Measurements from ENCODE around the gene SND1. TPM values are rescaled to one million over a fixed set of nuclear protein-coding genes. Genes with fewer than 3 reads are reported as not detected.
"Not testable (repeated sequence)": the region's sequence is repeated elsewhere in the genome, so short reads cannot be mapped to it uniquely, and the experiment has no call there.

Gene SND1
- total RNA-seq, 2 experiments from 2014 or later = 193 to 214 TPM

GRCh38 chr7:127895814-127896280 lies 243.9 kb downstream of the SND1 start:
- ATAC-seq (no peak), DNase-seq (no peak)
- H3K4me1 Mint-ChIP-seq = peaks cover 5% of the 10 kb centered on the region
- H3K27me3 Mint-ChIP-seq = no peaks in the 10 kb centered on the region
- peaks cover 29% of the 10 kb centered on the region for H3K36me3 Mint-ChIP-seq (ENCODE audit: low read depth)
- H3K27ac Mint-ChIP-seq = no peak overlapping the region
- H3K4me3 Mint-ChIP-seq = no peak overlapping the region
- ChIA-PET CTCF (interaction anchor here (0.6 to 1.4 kb wide), 2 partner anchors 10 to 492 kb away, joined by 3 to 5 read pairs; no protein-coding TSS in a partner anchor), POLR2A (interaction anchor here (0.6 kb wide), 1 partner anchor 13 kb away, joined by 3 read pairs; no protein-coding TSS in a partner anchor)
- H3K9me3 Mint-ChIP-seq (ENCODE audit: low read depth) = no peaks in the 10 kb centered on the region
- intact Hi-C loops (cut with DNase I, micrococcal nuclease) = no loop called here

GRCh38 chr7:127896659-127897058 lies 244.7 kb downstream of the SND1 start:
- CTCF ChIA-PET = interaction anchor here (0.7 to 1.4 kb wide), 2 partner anchors 9 to 304 kb away, joined by 3 to 5 read pairs; no protein-coding TSS in a partner anchor
- intact Hi-C loops (cut with DNase I, micrococcal nuclease) = loop anchor here in 1 of 2 experiments (1.0 kb wide), 1 partner anchor 39 kb away; no protein-coding TSS in a partner anchor

GRCh38 chr7:127897704-127898454 lies 245.9 kb downstream of the SND1 start:
- Mint-ChIP-seq H3K27ac (no peak overlapping the region), H3K4me1 (peaks cover 12% of the 10 kb centered on the region), H3K27me3 (no peaks in the 10 kb centered on the region), H3K4me3 (no peak overlapping the region), H3K9me3 (ENCODE audit: low read depth) (no peaks in the 10 kb centered on the region), H3K36me3 (ENCODE audit: low read depth) (peaks cover 14% of the 10 kb centered on the region)
- intact Hi-C loops (cut with DNase I, micrococcal nuclease) = loop anchor here (1.0 kb wide), 1 partner anchor 41 kb away; no protein-coding TSS in a partner anchor
- ATAC-seq = peak; percentile 89
- DNase-seq = peak; percentile 58
- CTCF ChIA-PET = interaction anchor here (0.9 to 1.4 kb wide), 4 partner anchors 16 to 41 kb away, joined by 3 to 7 read pairs (median 4); no protein-coding TSS in a partner anchor
- POLR2A ChIA-PET = no interaction called here

More at GRCh38 chr7:127896659-127897058, 244.7 kb downstream of the SND1 start:
- ATAC-seq = no peak
- no peak for DNase-seq
- H3K36me3 Mint-ChIP-seq (ENCODE audit: low read depth) = peaks cover 21% of the 10 kb centered on the region
- H3K4me1 Mint-ChIP-seq = peaks cover 6% of the 10 kb centered on the region
- H3K27me3 Mint-ChIP-seq = no peaks in the 10 kb centered on the region
- no peak overlapping the region for H3K27ac Mint-ChIP-seq
- POLR2A ChIA-PET = no interaction called here
- H3K9me3 Mint-ChIP-seq (ENCODE audit: low read depth) = no peaks in the 10 kb centered on the region
- H3K4me3 Mint-ChIP-seq = no peak overlapping the region

GRCh38 chr7:127899411-127899810 lies 247.4 kb downstream of the SND1 start:
- H3K4me3 Mint-ChIP-seq = no peak overlapping the region
- ChIA-PET POLR2A (no interaction called here), CTCF (no interaction called here)
- no peaks in the 10 kb centered on the region for H3K27me3 Mint-ChIP-seq
- peaks cover 16% of the 10 kb centered on the region for H3K36me3 Mint-ChIP-seq (ENCODE audit: low read depth)
- H3K27ac Mint-ChIP-seq = no peak overlapping the region
- ATAC-seq (no peak), DNase-seq (no peak)
- intact Hi-C loops (cut with DNase I, micrococcal nuclease) = no loop called here
- peaks cover 23% of the 10 kb centered on the region for H3K4me1 Mint-ChIP-seq
- no peaks in the 10 kb centered on the region for H3K9me3 Mint-ChIP-seq (ENCODE audit: low read depth)

- Mint-ChIP-seq H3K36me3 (ENCODE audit: low read depth) (peaks cover 20% of the 10 kb centered on the region), H3K4me3 (no peak overlapping the region), H3K4me1 (peaks cover 30% of the 10 kb centered on the region), H3K27me3 (no peaks in the 10 kb centered on the region), H3K27ac (peak overlapping the region; percentile 24), H3K9me3 (ENCODE audit: low read depth) (no peaks in the 10 kb centered on the region)
- intact Hi-C loops (cut with DNase I, micrococcal nuclease) = no loop called here
- no peak for DNase-seq
- ChIA-PET POLR2A (no interaction called here), CTCF (no interaction called here)
- no peak for ATAC-seq
Measured at GRCh38 chr7:127900141-127900540, 248.1 kb downstream of the SND1 start.

DNA sequence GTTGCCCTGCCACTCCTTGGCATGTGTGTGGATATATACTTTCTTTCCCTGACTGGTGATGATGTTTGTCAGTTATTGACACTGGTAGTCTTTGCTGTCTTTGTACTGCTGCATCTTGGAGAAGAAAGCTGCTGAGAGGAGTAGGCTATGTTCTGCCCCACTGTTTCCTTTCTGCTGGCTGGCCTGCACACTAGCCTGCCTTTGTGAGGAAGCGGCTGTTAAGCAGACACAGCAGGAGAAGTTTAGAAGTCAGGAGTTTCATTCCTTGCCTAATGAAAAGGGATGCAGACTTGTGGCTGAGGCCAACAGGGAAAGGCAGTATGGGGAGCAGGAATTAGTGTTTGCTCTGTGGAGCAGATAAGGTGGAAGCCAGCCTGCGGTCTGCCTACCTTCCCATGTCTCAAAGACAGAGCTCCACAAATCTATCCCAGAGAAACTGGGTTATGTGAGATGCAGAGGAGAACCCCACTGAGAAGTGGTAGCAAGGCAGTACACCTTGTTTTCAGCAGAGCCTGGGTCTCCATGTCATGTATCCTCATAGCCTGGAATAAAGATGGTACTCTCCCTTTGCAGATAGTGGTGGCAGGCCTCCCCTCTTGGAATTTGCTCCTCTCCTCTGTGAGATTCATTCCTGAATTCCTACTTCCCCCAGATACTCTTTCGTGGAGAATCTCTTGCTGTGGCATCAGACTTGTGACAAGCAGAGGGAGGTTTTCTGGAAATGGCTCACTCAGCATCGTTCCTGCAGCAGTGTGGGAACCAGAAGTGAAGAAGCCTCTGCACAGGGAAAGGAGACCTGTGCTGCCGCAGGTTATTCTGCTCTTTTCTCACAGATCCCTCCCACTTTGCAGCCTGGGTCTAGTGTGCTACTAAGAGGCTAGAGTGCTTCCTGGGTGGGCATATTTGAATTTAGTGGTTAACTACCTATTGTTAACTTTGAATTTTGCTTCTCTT lies 249.0 kb downstream of the SND1 start:
- ATAC-seq (no peak), DNase-seq (no peak)
- Mint-ChIP-seq H3K9me3 (ENCODE audit: low read depth) (no peaks in the 10 kb centered on the region), H3K27me3 (no peaks in the 10 kb centered on the region), H3K4me3 (no peak overlapping the region), H3K36me3 (ENCODE audit: low read depth) (peaks cover 24% of the 10 kb centered on the region), H3K27ac (no peak overlapping the region), H3K4me1 (peaks cover 39% of the 10 kb centered on the region)
- ChIA-PET CTCF (no interaction called here), POLR2A (no interaction called here)
- intact Hi-C loops (cut with DNase I, micrococcal nuclease) = no loop called here

GRCh38 chr7:127901895-127902703 lies 250.1 kb downstream of the SND1 start:
- Mint-ChIP-seq H3K9me3 (ENCODE audit: low read depth) (no peaks in the 10 kb centered on the region), H3K27me3 (no peaks in the 10 kb centered on the region), H3K4me1 (peaks cover 47% of the 10 kb centered on the region), H3K27ac (no peak overlapping the region), H3K4me3 (no peak overlapping the region), H3K36me3 (ENCODE audit: low read depth) (peaks cover 33% of the 10 kb centered on the region)
- ATAC-seq (no peak), DNase-seq (no peak)
- ChIA-PET POLR2A (no interaction called here), CTCF (interaction anchor here (0.8 kb wide), 1 partner anchor 236 kb away, joined by 4 read pairs; no protein-coding TSS in a partner anchor)
- intact Hi-C loops (cut with DNase I, micrococcal nuclease) = no loop called here

GRCh38 chr7:127902753-127903152 lies 250.8 kb downstream of the SND1 start:
- H3K27ac Mint-ChIP-seq; intact Hi-C loops (cut with DNase I, micrococcal nuclease); ATAC-seq; POLR2A ChIA-PET; H3K4me3 Mint-ChIP-seq; H3K27me3 Mint-ChIP-seq; DNase-seq; H3K9me3 Mint-ChIP-seq (ENCODE audit: low read depth): not testable (repeated sequence)
- Mint-ChIP-seq H3K4me1 (peaks cover 54% of the 10 kb centered on the region), H3K36me3 (ENCODE audit: low read depth) (peaks cover 39% of the 10 kb centered on the region)
- CTCF ChIA-PET = interaction anchor here (0.6 kb wide), 1 partner anchor 441 kb away, joined by 3 read pairs; the partner anchor contains the start of gene RBM28

DNA sequence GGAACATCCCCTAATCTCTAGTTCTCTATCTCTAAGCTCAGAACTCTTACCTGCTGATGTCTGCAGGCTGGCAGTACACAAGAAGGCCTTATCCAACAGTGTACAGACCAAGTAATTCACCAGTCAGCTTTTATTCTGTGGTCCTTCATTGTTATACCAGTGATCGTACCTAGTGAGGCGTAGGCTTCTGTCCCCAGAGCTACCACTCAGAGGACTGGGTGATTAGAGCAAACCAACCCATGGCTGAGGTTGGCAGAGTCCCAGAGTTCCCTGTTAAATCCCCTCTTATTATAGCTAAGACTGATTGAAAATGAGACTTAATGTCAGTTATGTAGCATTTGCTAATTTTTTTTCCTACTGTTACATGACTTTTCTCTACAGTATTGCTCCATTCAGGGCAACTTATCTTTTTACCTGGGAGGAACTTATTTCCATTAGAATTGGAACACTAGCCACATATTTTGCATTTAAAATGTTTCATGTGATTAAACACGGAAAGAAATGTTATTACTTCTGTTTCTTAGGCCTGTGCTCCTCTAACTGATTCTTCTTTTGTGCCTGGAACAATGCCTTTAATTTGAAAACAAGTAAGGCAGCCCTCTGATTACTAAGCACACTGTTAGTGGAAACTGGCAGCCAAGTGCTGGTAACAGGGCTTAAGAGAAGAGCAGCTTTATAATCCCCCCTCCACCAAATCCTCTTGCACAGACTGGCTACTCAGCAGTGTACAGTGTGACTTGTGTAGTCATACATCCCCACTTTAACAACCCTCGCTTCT lies 252.1 kb downstream of the SND1 start:
- H3K36me3 Mint-ChIP-seq (ENCODE audit: low read depth) = peaks cover 46% of the 10 kb centered on the region
- H3K27ac Mint-ChIP-seq = peak overlapping the region; percentile 53
- DNase-seq (no peak), ATAC-seq (no peak)
- ChIA-PET POLR2A (interaction anchor here (0.6 kb wide), 1 partner anchor 254 kb away, joined by 3 read pairs; no protein-coding TSS in a partner anchor), CTCF (interaction anchor here (1.1 kb wide), 1 partner anchor 16 kb away, joined by 3 read pairs; no protein-coding TSS in a partner anchor)
- H3K4me3 Mint-ChIP-seq = no peak overlapping the region
- H3K27me3 Mint-ChIP-seq = no peaks in the 10 kb centered on the region
- peaks cover 65% of the 10 kb centered on the region for H3K4me1 Mint-ChIP-seq
- H3K9me3 Mint-ChIP-seq (ENCODE audit: low read depth) = no peaks in the 10 kb centered on the region
- intact Hi-C loops (cut with DNase I, micrococcal nuclease) = no loop called here

- intact Hi-C loops (cut with DNase I, micrococcal nuclease) = no loop called here
- Mint-ChIP-seq H3K27ac (peak overlapping the region; percentile 53), H3K4me3 (no peak overlapping the region), H3K4me1 (peaks cover 66% of the 10 kb centered on the region), H3K9me3 (ENCODE audit: low read depth) (no peaks in the 10 kb centered on the region), H3K36me3 (ENCODE audit: low read depth) (peaks cover 40% of the 10 kb centered on the region), H3K27me3 (no peaks in the 10 kb centered on the region)
- CTCF ChIA-PET = no interaction called here
- DNase-seq = no peak
- ATAC-seq = no peak
- POLR2A ChIA-PET = no interaction called here
Measured at GRCh38 chr7:127904670-127904985, 252.6 kb downstream of the SND1 start.
